GM21529 (cell line): Measurements from ENCODE around the gene KIAA0040.

Source experiments
- ATAC-seq: cut with Tn5 transposase; IDR thresholded peaks from one replicate; pipeline ENCODE4 v1.9.1; 2021; ENCODE audit not compliant: unreplicated experiment

KIAA0040 gene

GRCh38 chr1:175172503-175172902, 20.1 kb downstream of the KIAA0040 start:
- no peak for ATAC-seq

- no peak for ATAC-seq
Measured at GRCh38 chr1:175171036-175171913, 21.3 kb downstream of the KIAA0040 start.

GRCh38 chr1:175169286-175170018, 23.1 kb downstream of the KIAA0040 start:
- no peak for ATAC-seq

- ATAC-seq, result no peak
Measured at GRCh38 chr1:175168782-175169181, 23.8 kb downstream of the KIAA0040 start.

- no peak for ATAC-seq
Measured at GRCh38 chr1:175167861-175168260, 24.7 kb downstream of the KIAA0040 start.

- ATAC-seq, result no peak
Measured at GRCh38 chr1:175166746-175167145, 25.8 kb downstream of the KIAA0040 start.

GRCh38 chr1:175164751-175165150, 27.8 kb downstream of the KIAA0040 start:
- ATAC-seq, result no peak

- no peak for ATAC-seq
Measured at GRCh38 chr1:175163702-175164101, 28.9 kb downstream of the KIAA0040 start.

GRCh38 chr1:175162955-175163354, 29.6 kb downstream of the KIAA0040 start:
- ATAC-seq, result no peak

GRCh38 chr1:175158170-175158591, 34.4 kb downstream of the KIAA0040 start:
- ATAC-seq, result no peak

GRCh38 chr1:175157200-175157599, 35.4 kb downstream of the KIAA0040 start:
- ATAC-seq, result no peak

GRCh38 chr1:175155936-175156335, 36.6 kb downstream of the KIAA0040 start:
- no peak for ATAC-seq

- ATAC-seq, result no peak
Measured at GRCh38 chr1:175155473-175155856, 37.1 kb downstream of the KIAA0040 start.

GRCh38 chr1:175154629-175155472, 37.7 kb downstream of the KIAA0040 start:
- ATAC-seq, result no peak

GRCh38 chr1:175152006-175152652, 40.4 kb downstream of the KIAA0040 start:
- no peak for ATAC-seq

- ATAC-seq, result no peak
Measured at GRCh38 chr1:175150596-175151319, 41.8 kb downstream of the KIAA0040 start.

- no peak for ATAC-seq
Measured at GRCh38 chr1:175148068-175148467, 44.5 kb downstream of the KIAA0040 start.

- ATAC-seq, result no peak
Measured at GRCh38 chr1:175147569-175147968, 45.0 kb downstream of the KIAA0040 start.

- ATAC-seq, result peak; percentile 35
Measured at GRCh38 chr1:175146529-175147213, 45.9 kb downstream of the KIAA0040 start.
